ENCODE data around the gene TEX261.
"Not testable (repeated sequence)": the region's sequence is repeated elsewhere in the genome, so short reads cannot be mapped to it uniquely, and the experiment has no call there.

TEX261 gene

GRCh38 chr2:70994699-70995425 is at the start of gene TEX261:
Gene TEX261, minus strand, starts transcription at chr2:70994873. Its CDS starts 116 bp downstream, at chr2:70994757.
- DNase-seq = peak; percentile 84

GRCh38 chr2:71043531-71044407 is 49.1 kb upstream of the TEX261 start:
- no peak for DNase-seq

GRCh38 chr2:71042287-71042686 is 47.6 kb upstream of the TEX261 start:
- DNase-seq = no peak

GRCh38 chr2:71036296-71036695 is 41.6 kb upstream of the TEX261 start:
- DNase-seq = not testable (repeated sequence)

GRCh38 chr2:71023553-71024243 is 29.0 kb upstream of the TEX261 start:
- not testable (repeated sequence) for DNase-seq

- DNase-seq = not testable (repeated sequence)
These were observed 26.7 kb upstream of the TEX261 start for GRCh38 chr2:71021394-71021793.

- DNase-seq = not testable (repeated sequence)
These were observed 25.3 kb upstream of the TEX261 start for GRCh38 chr2:71019989-71020388.

GRCh38 chr2:71018625-71019024 is 24.0 kb upstream of the TEX261 start:
- DNase-seq = no peak

GRCh38 chr2:71011786-71012185 is 17.1 kb upstream of the TEX261 start:
- DNase-seq = not testable (repeated sequence)

GRCh38 chr2:71008342-71008741 is 13.7 kb upstream of the TEX261 start:
- DNase-seq = no peak

GRCh38 chr2:71006955-71007799 is 12.5 kb upstream of the TEX261 start:
- DNase-seq = no peak

GRCh38 chr2:71006323-71006722 is 11.7 kb upstream of the TEX261 start:
- no peak for DNase-seq

GRCh38 chr2:71005271-71006202 is 10.9 kb upstream of the TEX261 start:
- no peak for DNase-seq

GRCh38 chr2:71004857-71005256 is 10.2 kb upstream of the TEX261 start:
- DNase-seq = no peak

GRCh38 chr2:71003966-71004755 is 9.5 kb upstream of the TEX261 start:
- no peak for DNase-seq

- DNase-seq = no peak
These were observed 8.7 kb upstream of the TEX261 start for GRCh38 chr2:71003396-71003795.

- DNase-seq = no peak
These were observed 7.4 kb upstream of the TEX261 start for GRCh38 chr2:71001981-71002570.

- DNase-seq = no peak
These were observed 6.9 kb upstream of the TEX261 start for GRCh38 chr2:71001592-71001927.

- DNase-seq = peak; percentile 70
These were observed 6.3 kb upstream of the TEX261 start for GRCh38 chr2:71000780-71001591.

All from NCI-H1436 (cell line).